ENCODE measurements around the gene COL28A1. TPM values are rescaled to one million over a fixed set of nuclear protein-coding genes. Genes with fewer than 3 reads are reported as not detected.
"Not testable (repeated sequence)": the region's sequence is repeated elsewhere in the genome, so short reads cannot be mapped to it uniquely, and the experiment has no call there.

COL28A1 gene
- total and polyA plus RNA-seq, 2 experiments from 2014 or later: 0.31 to 0.70 TPM

- H3K9me3 Mint-ChIP-seq: peaks cover 6% of the 10 kb centered on the region; the same call in 1 of the 3 replicates
- Histone ChIP-seq H3K4me2 (no peak overlapping the region), H4K20me1 (replicated peaks; ENCODE audit: insufficient read depth) (no peaks in the 10 kb centered on the region), H3K36me3 (ENCODE audit: insufficient read depth) (no peaks in the 10 kb centered on the region), H3K9me2 (ENCODE audit: insufficient read depth) (peaks cover 8% of the 10 kb centered on the region; the same call in 1 of the 2 replicates), H3K27me3 (ENCODE audit: insufficient read depth) (no peaks in the 10 kb centered on the region), H3K27ac (ENCODE audit: low read depth) (no peak overlapping the region), H3K4me3 (no peak overlapping the region), H3F3A (replicated peaks; ENCODE audit: low read depth) (peaks cover 4% of the 10 kb centered on the region; the same call in 1 of the 2 replicates), H2AFZ (no peak overlapping the region), H3K79me2 (replicated peaks; ENCODE audit: insufficient read depth) (peaks cover 4% of the 10 kb centered on the region), H3K4me1 (ENCODE audit: insufficient read depth) (peaks cover 8% of the 10 kb centered on the region)
- H3K27ac Mint-ChIP-seq: no peak overlapping the region
- no peak for DNase-seq (ENCODE audit: low spot score)
- H3K36me3 Mint-ChIP-seq (ENCODE audit: low read depth): peaks cover 16% of the 10 kb centered on the region; the same call in 2 of the 3 replicates
- no peaks in the 10 kb centered on the region for H3K27me3 Mint-ChIP-seq (ENCODE audit: insufficient read depth, low read depth, poor library complexity)
- H3K4me1 Mint-ChIP-seq: no peaks in the 10 kb centered on the region
- TF ChIP-seq STAT1 (IDR thresholded peaks at IDR 0.05; ENCODE audit: unreplicated experiment): no peak
- TF ChIP-seq NANOG (IDR thresholded peaks at IDR 0.05; ENCODE audit: borderline replicate concordance): no peak
- TF ChIP-seq ETS1 (IDR thresholded peaks at IDR 0.05): no peak
- TF ChIP-seq JUNB (IDR thresholded peaks at IDR 0.05; ENCODE audit: unreplicated experiment): no peak
- no peak for TF ChIP-seq CTCF (conservative IDR thresholded peaks at IDR 0.05; ENCODE audit: low read depth in 2 of 2)
- H3K4me3 Mint-ChIP-seq: no peak overlapping the region
- ATAC-seq: no peak
Observed at GRCh38 chr7:7562736-7563135, 27.1 kb upstream of the COL28A1 start.

DNA sequence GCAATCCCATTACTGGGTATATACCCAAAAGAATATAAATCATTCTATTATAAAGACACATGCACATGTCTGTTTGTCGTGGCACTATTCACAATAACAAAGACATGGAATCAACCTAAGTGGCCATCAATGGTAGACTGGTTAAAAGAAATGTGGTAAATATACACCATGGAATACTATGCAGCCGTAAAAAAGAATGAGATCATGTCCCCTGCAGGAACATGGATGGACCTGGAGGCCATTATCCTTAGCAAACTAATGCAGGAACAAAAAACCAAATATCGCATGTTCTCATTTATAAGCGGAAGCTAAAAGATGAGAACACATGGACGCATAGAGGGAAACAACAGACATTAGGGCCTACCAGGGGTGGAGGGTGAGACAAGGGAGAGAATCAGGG is 25.9 kb upstream of the COL28A1 start:
- H3K79me2 ChIP-seq (replicated peaks; ENCODE audit: insufficient read depth); H3K27me3 Mint-ChIP-seq (ENCODE audit: insufficient read depth, low read depth, poor library complexity); H3K36me3 ChIP-seq (ENCODE audit: insufficient read depth); H3K9me2 ChIP-seq (ENCODE audit: insufficient read depth); H3K27ac Mint-ChIP-seq; H3K4me3 Mint-ChIP-seq; H3K9me3 Mint-ChIP-seq; H4K20me1 ChIP-seq (replicated peaks; ENCODE audit: insufficient read depth); ATAC-seq; H3K4me1 Mint-ChIP-seq; DNase-seq (ENCODE audit: low spot score); H2AFZ ChIP-seq; H3K4me2 ChIP-seq; H3K4me3 ChIP-seq; H3K27ac ChIP-seq (ENCODE audit: low read depth); H3F3A ChIP-seq (replicated peaks; ENCODE audit: low read depth); H3K4me1 ChIP-seq (ENCODE audit: insufficient read depth); H3K27me3 ChIP-seq (ENCODE audit: insufficient read depth): not testable (repeated sequence)
- H3K36me3 Mint-ChIP-seq (ENCODE audit: low read depth): peaks cover 19% of the 10 kb centered on the region; the same call in 2 of the 3 replicates

- no peak for ATAC-seq
- no peaks in the 10 kb centered on the region for H3F3A ChIP-seq (replicated peaks; ENCODE audit: low read depth)
- Mint-ChIP-seq H3K36me3 (ENCODE audit: low read depth) (peaks cover 21% of the 10 kb centered on the region), H3K4me3 (no peak overlapping the region), H3K9me3 (peaks cover 6% of the 10 kb centered on the region; the same call in 1 of the 3 replicates), H3K4me1 (peaks cover 2% of the 10 kb centered on the region; the same call in 1 of the 3 replicates), H3K27ac (no peak overlapping the region), H3K27me3 (ENCODE audit: insufficient read depth, low read depth, poor library complexity) (peaks cover 3% of the 10 kb centered on the region)
- H3K4me3 ChIP-seq: no peak overlapping the region
- H3K27me3 ChIP-seq (ENCODE audit: insufficient read depth): no peaks in the 10 kb centered on the region
- H3K4me1 ChIP-seq (ENCODE audit: insufficient read depth): no peaks in the 10 kb centered on the region
- H3K36me3 ChIP-seq (ENCODE audit: insufficient read depth): no peaks in the 10 kb centered on the region
- no peaks in the 10 kb centered on the region for H3K9me2 ChIP-seq (ENCODE audit: insufficient read depth)
- no peak overlapping the region for H2AFZ ChIP-seq
- no peak overlapping the region for H3K27ac ChIP-seq (ENCODE audit: low read depth)
- H3K4me2 ChIP-seq: no peak overlapping the region
- H3K79me2 ChIP-seq (replicated peaks; ENCODE audit: insufficient read depth): no peaks in the 10 kb centered on the region
- H4K20me1 ChIP-seq (replicated peaks; ENCODE audit: insufficient read depth): no peaks in the 10 kb centered on the region
- DNase-seq (ENCODE audit: low spot score): no peak
- TF ChIP-seq CTCF (conservative IDR thresholded peaks at IDR 0.05; ENCODE audit: low read depth in 2 of 2) (no peak), JUNB (IDR thresholded peaks at IDR 0.05; ENCODE audit: unreplicated experiment) (no peak)
Observed at GRCh38 chr7:7557252-7557651, 21.6 kb upstream of the COL28A1 start.
